GM21723 (cell line): ENCODE results near the gene SLC25A6.
"Not testable (repeated sequence)": the region's sequence is repeated elsewhere in the genome, so short reads cannot be mapped to it uniquely, and the experiment has no call there.

Source experiments
- ATAC-seq: cut with Tn5 transposase; IDR thresholded peaks from one replicate; pipeline ENCODE4 v1.9.1; 2021; ENCODE audit warnings: mild to moderate bottlenecking, moderate library complexity; ENCODE audit not compliant: unreplicated experiment

SLC25A6 gene

DNA sequence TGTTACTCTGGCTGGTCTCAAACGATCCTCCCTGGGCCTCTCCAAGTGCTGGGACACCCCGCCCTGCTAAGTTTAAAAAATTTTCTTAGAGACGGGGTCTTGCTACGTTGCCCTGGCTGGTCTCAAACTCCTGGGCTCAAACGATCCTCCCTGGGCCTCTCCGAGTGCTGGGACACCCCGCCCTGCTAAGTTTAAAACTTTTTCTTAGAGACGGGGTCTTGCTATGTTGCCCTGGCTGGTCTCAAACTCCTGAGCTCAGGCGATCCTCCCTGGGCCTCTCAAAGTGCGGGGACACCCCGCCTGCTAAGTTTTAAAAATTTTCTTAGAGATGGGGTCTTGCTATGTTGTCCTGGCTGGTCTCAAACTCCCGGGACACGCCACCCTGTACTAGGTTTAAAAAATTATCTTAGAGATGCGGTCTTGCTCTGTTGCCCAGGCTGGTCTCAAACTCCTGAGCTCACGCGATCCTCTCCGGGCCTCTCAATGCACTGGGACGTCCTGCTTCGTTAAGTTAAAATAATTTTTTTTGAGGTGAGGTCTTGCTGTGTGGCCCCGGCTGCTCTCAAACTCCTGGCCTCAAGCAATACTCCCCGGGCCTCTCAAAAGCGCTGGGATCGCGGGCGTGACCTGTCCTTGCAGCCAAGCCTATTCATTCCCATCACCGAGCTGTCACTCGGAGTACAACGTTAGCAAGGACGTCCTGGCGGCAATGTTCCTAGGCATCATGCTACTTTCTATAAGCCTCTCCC is 1.1 kb downstream of the SLC25A6 start:
- ATAC-seq = no peak

DNA sequence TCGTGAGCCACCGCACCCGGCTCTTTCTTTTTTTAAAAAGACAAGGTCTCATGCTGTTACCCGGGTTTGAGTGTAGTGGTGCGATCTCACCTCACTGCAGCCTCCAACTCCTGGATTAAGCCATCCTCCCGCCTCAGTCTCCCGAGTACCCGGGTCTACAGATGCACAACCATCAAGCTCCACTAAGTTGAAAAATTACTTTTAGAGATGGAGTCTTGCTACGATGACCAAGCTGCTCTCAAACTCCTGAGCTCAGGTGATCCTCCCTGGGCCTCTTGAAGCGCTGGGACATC is 2.0 kb downstream of the SLC25A6 start:
- ATAC-seq = no peak

DNA sequence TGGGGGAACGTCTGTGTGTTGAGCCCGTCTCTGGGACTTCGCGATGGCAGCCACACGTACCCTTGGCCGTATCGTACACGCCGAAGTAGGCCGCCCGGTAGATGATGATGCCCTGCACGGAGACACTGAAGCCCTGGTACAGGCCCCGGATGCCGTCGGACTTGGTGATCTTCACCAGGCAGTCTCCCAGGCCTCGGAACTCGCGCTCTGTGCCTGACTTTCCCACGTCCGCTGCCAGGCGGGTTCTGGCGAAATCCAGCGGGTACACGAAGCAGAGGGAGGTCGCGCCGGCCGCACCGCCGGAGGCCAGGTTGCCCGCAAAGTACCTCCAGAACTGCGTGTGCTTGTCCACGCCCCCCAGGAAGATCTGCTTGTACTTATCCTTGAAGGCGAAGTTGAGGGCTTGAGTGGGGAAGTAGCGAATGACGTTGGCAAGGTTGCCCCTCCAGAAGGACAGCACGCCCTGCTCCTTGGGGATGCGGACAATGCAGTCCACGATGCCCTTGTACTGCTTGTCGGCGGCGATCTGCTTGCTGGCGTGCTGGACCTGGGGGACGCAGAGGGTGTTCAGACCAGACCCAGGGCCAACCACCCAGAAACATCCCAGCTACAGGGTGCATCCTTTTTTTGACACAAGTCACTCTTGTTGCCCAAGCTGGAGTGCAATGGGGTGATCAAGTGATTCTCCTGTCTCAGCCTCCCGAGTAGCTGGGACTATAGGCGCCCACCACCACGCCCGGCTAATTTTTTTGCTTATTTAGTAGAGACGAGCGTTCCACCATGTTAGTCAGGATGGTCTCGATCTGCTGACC is 2.5 kb downstream of the SLC25A6 start:
- ATAC-seq = no peak

DNA sequence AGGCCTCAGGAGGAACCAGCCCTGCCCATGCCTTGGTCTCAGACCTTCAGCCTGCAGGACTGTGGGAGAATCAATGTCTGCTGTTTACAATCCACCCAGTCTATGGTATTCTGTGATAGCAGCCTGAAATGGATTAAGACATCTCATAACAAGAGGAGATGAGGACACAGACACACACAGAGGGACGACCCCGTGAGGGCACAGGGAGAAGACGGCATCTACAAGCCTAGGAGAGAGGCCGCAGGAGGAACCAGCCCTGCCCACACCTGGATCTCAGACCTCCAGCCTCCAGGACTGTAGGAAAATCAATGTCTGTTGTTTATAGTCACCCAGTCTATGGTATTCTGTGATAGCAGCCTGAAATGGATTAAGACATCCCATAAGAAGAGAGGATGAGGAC is 3.3 kb downstream of the SLC25A6 start:
- ATAC-seq = no peak

DNA sequence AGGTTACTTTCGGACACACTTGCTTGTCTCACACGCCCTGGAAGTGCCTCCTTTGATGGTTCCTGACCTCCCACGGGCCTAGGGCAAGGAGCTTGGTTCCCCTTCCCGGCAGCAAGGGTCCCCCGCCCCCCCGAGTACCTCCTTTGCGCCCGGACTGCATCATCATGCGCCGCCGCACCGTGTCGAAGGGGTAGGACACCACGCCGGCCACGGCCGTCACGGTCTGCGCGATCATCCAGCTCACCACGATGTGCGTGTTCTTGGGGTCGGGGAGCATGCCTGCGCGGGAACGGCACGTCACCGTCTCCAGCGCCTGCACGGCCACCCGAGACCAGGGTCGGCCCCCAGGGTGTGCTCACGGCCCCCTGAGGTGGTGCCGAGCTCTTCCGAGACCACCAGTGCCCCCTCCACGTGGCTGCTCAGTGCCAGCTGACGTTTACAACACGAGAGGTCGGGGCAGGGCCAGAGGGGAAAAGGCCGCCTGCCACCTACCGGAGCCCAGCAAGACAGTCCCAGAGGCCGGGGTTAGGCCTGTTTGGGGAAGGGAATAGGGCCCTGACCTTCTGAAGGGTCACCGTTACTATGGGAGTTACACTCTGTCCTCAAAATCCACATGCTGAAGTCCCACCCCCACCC is 4.7 kb downstream of the SLC25A6 start:
- ATAC-seq = no peak

DNA sequence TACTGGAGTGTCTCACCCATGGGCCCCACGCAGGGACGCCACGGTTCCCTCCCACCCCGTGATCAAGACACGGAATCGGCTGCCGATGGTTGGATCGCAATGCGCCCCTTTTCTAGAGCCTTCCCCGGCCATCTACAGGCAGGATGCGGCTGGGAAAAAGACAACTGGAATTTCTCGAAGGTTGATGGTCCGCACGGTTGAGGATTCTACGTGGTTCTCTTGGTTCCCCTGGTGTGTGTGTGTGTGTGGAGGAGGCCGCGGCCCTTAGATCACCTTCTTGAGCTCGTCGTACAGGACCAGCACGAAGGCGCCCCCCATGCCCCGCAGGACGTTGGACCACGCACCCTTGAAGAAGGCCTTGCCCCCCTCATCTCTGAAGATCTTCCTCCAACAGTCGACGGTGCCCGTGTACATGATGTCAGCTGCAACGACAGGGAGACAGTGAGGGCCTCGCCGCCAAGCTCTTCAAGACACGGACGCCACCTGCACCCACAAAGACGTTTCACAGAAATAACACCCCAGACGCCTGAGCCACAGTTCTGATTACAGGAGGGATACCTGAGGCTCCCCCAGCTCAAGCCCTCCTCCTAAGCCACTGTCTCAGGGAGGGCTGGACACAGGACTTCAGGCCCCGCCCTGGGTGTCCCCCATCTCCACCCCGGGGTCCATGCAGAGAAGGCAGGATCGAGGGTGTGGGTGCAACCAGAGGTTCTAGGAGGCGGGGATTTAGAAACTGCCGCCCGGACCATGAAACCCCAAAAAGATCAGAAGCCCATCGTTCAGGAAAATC is 5.4 kb downstream of the SLC25A6 start:
- no peak for ATAC-seq

DNA sequence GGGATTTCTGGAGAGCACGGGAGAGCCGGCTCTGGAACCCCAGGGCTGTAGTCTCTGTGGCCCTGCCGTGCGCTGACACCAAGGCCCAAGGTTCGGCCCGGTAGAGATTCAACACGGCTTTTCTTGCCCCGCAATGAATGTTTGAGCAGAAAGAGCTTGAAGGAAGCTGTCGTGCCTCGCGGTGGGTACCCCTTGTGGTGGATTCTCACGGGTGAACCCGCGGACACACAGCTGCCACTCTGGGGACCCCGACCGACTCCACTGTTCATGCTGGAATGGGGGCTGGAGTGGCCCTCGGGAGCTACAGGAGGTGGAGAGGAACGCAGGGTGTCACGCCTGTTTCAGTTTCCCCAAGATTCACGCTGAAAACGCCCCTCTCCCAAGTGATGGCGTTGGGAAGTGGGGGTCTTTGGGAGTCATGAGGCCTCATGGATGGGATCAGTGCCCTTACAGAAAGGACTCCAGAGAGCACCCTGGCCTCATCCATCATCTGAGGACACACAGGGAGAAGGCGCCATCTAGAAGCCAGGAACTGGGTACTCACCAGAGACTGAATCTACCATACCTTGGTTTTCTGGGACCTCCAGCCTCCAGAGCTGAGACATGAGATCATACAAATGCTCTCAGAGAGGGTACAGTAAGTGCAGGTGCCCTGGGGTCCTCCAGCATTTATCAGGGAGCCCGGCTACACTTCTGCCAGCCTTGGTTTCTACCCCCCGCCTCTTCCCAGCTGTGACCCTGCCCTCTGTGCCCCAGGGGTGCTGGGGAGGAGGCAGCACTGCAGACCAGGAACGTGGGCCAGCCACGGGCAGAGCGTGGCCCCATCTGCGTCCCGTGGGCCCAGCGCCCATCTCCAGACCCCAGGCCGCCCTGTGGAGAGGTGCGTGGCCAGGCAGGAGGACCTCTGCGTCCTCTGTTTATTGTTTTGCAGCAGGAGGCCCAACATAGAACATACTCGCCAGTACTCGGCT is 6.4 kb downstream of the SLC25A6 start:
- ATAC-seq = no peak

DNA sequence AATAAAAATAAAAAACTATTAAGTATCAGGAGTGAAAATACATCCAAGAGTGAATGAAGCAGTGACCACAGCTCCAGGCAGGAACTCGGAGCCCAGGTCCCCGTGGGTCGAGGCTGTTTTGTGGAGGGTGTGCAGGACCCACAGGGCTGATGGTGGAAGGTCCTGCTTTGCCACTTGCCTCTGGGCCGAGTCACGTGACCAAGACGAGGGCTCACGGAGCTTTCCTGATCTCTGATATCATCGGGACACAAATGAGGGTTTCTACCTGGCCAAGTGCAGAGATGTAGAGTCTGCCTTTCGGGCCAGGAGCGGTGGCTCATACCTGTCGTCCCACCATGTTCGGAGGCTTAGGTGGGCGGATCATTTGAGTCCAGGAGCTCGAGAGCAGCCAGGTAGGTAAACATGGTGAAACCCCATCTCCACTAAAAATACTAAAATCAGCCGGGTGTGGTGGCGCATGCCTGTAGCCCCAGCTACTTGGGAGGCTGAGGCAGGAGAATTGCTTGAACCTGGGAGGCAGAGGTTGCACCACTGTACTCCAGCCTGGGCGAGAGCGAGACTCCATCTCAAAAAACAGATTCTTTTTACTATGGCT is 7.2 kb downstream of the SLC25A6 start:
- no peak for ATAC-seq

DNA sequence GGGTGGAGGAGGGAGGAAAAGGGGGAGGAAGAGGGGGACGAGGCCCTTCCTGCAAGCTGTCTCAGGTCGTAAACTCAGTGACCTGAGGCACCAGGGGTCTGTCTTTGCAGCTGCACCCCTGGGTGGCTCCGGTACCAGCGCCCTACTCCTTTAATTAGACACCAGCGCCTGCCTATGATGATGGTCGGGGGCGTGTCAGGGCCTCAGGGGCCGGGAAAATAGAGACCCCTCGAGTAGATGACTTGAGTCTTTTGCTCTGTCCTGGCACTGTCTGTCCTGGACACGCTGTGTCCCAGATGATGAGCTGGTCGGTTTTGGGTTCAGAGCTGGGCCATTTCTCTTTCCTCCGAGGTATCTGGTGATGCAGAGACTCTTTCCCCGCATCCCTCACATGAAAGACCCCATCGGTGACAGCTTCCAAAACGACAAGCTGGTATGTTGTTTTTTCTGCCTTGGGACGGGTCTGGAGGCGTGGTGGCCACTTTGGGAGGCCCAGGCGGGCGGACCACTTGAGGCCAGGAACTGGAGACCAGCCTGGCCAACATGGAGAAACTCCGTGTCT is 11.2 kb downstream of the SLC25A6 start:
- no peak for ATAC-seq

DNA sequence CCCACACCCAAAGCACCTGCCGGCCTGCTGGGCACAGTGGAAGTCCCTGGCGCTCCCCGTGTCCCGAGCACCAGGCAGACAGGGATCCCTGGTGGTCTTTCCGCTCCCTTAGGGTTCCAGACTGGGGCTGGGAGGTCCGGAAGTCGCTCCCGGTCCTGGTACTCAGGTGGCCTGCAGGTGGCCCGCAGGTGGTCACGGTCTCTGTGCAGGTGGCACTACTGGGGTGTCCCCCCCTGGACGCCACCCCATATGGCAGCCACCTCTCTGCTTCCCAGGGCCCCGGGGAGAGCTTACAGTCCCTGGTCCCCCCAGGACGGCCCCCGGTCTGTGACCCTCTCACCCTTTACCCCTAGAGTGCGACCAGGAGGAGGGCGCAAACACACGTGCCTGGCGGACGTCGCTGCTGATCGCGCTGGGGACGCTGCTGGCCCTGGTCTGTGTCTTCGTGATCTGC is 13.6 kb downstream of the SLC25A6 start:
- ATAC-seq = no peak

DNA sequence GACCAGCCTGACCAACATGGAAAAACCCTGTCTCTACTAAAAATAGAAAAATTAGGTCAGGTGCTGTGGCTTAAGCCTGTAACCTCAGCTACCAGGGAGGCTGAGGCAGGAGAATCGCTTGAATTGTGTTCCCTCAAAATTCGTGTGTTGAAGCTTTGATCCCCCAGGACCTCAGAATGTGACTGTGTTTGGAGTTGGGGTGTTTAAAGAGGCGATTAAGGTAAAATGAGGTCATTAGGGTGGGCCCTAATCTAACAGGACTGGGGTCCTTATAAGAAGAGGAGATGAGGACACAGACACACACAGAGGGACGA is 23.6 kb downstream of the SLC25A6 start:
- no peak for ATAC-seq

DNA sequence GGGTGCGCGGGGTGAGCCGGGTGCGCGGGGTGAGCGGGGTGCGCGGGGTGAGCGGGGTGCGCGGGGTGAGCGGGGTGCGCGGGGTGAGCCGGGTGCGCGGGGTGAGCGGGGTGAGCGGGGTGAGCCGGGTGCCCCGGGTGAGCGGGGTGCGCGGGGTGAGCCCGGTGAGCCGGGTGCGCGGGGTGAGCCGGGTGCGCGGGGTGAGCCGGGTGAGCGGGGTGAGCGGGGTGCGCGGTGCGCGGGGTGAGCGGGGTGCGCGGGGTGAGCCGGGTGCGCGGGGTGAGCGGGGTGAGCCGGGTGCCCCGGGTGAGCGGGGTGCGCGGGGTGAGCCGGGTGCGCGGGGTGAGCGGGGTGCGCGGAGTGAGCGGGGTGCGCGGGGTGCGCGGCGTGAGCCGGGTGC is 25.6 kb downstream of the SLC25A6 start:
- not testable (repeated sequence) for ATAC-seq

DNA sequence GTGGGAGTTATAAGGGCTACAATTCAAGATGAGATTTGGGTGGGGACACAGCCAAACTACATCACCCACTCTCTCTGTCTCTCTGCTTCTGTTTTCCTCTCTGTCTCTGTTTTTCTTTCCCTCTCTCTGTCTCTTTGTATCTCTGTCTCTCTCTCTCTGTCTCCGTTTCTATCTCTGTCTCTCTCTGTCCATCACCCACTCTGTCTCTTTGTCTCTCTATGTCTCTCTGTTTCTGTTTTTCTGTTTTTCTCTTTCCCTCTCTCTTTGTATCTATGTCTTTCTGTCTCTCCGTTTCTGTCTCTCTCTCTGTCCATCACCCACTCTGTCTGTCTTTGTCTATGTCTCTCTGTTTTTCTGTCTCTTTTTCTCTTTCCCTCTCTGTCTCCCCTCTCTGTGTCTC is 30.0 kb downstream of the SLC25A6 start:
- ATAC-seq = no peak

DNA sequence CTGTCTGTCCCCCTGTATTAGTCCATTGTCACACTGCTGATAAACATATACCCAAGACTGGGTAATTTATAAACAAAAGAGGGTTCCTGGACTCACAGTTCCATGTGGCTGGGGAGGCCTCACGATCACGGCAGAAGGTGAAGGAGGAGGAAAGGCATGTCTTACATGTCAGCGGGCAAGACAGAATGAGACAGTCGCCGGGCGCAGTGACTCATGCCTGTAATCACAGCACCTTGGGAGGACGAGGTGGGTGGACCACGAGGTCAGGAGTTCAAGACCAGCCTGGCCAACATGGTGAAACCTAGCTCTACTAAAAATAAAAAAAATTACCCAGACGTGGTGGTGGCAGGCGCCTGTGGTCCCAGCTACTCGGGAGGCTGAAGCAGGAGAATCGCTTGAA is 30.6 kb downstream of the SLC25A6 start:
- ATAC-seq = no peak

DNA sequence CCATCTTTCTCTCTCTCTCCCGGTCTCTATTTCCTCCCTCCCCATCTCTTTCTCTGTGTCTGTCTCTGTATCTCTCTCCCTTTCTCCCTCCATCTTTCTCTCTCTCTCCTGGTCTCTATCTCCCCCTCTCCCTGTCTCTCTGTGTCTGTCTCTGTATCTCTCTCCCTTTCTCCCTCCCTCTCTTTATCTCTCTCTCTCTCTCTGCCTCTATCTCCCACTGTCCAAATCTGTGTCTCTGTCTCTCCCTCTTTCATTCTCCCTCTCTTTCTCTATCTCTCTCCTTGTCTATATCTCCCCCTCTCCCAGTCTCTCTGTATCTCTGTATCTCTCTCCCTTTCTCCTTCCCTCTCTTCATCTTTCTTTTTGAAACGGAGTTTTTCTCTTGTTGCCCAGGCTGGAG is 31.7 kb downstream of the SLC25A6 start:
- ATAC-seq = no peak

DNA sequence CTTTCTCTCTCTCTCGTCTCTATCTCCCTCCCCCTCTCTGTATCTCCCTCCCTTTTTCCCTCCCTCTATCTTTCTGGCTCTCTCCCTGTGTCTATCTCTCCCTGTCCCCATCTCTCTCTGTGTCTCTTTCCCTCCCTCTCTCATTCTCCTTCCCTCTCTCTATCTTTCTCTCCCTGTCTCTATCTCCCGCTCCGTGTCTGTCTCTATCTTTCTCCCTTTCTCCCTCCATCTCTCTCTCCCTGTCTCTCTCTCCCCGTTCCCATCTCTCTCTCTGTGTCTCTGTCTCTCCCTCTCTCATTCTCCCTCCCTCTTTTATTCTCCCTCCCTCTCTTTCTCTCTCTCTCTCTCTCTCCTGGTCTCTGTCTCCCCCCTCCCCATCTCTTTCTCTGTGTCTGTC is 32.4 kb downstream of the SLC25A6 start:
- ATAC-seq = no peak

DNA sequence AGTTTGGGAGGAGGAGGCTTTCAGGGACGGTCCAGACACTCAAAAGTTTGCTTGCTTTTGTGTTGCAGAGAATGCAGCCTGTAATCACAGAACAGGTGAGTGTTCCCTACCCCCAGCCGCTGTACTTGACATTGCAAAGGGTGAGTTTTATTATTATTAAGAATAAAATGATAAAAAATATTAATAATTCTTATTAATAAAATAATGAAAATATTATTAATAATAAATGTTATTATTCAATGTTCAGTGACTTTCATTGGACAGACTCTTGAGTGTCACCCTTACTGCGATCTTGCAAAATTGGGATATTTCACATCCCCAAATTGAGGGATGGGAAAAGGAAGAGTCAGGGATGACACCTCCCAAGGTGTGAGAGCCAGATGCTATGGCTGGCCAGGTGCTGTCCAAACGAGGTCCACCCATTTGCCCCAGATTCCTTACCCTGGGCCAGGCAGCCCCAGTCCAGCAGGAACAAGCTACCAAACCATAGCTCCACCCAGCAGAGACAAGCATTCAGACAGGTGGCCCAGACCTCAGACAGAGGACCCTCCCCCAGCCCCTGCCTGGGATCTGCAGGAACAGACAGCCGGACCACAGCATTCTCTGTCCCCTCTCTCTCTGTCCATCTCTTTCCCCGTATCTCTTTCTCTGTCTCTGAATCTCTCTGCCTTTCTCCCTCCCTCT is 33.0 kb downstream of the SLC25A6 start:
- no peak for ATAC-seq

DNA sequence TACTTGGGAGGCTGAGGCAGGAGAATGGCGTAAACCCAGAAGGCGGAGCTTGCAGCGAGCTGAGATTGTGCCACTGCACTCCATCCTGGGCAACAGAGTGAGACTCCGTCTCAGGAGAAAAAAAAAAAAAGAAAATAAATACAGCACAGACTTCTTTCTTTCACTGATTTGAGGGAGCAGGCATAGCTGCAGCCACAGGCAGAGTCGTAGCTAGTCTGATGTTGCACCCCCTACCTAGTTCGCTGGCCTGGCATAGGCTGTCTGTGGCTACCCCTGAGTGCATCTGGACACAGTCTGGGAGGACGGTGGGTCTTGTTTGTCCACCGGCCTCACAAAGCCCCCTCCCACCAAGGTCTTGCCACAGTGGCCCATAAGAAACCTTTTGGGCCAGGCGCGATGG is 33.9 kb downstream of the SLC25A6 start:
- no peak for ATAC-seq
